Right lobe of liver (tissue), 6 donors: ENCODE data around the gene RNMT. TPM values are rescaled to one million over a fixed set of nuclear protein-coding genes. Genes with fewer than 3 reads are reported as not detected.
"Not testable (repeated sequence)": the region's sequence is repeated elsewhere in the genome, so short reads cannot be mapped to it uniquely, and the experiment has no call there.

ENCODE experiments used
- ATAC-seq, 4 donors: fragments of 200-7000 bp; cut with Tn5 transposase; one replicate each; pipeline ENCODE4 v1.9.1; 2020; ENCODE audit warnings: mild to moderate bottlenecking in 4 of 4, moderate library complexity in 4 of 4
- DNase-seq, 3 donors: peaks; one replicate each; pipeline ENCODE4 v3.0.0-alpha.2; 2020
- H3K27ac ChIP-seq, 3 donors: fragments of 200-600 bp; one replicate each; pipeline ENCODE4 v1.8.0; 2022
- H3K27me3 ChIP-seq, 2 donors: fragments of 200-600 bp; one replicate each; pipeline ENCODE4 v1.8.0; 2022
- H3K36me3 ChIP-seq, 4 donors: fragments of 200-600 bp; sonication (generic) in 1 of 4; one replicate each; pipeline versions ENCODE4 v1.5.1 to v1.8.0; 2017 to 2022; ENCODE audit warnings: control low read depth in 1 of 4
- H3K4me1 ChIP-seq, 4 donors: fragments of 200-600 bp; sonication (generic) in 1 of 4; one replicate each; pipeline versions ENCODE4 v1.5.1 to v1.8.0; 2017 to 2022; ENCODE audit warnings: control low read depth in 1 of 4
- H3K4me3 ChIP-seq, 3 donors: fragments of 200-600 bp; one replicate each; pipeline ENCODE4 v1.8.0; 2022
- H3K9me3 ChIP-seq, 4 donors: fragments of 200-600 bp; sonication (generic) in 1 of 4; one replicate each; pipeline versions ENCODE4 v1.5.1 to v1.8.0; 2017 to 2022; ENCODE audit warnings: control low read depth in 1 of 4
- POLR2A ChIP-seq: fragments of 450-650 bp; IDR thresholded peaks from one replicate; pipeline ENCODE4 v1.6.1; 2017; ENCODE audit warnings: antibody characterized with exemption, mild to moderate bottlenecking
- WGBS: methylation state at CpG from one replicate; pipeline ENCODE4 v1.1.6; 2018; ENCODE audit warnings: low coverage, low lambda C conversion rate; ENCODE audit not compliant: insufficient coverage; ENCODE audit errors: missing lambda C conversion rate; 5-methylcytosine and 5-hydroxymethylcytosine counted together
- intact Hi-C, 2 donors: fragments of 100-400 bp; cut with DNase I; formaldehyde crosslinking; loops; one replicate each; pipeline versions ENCODE4 v1.11.2 to v1.14.1; 2022
- long read RNA-seq: library from polyadenylated mRNA; unstranded; transcript quantifications from one replicate; pipeline ENCODE4 v2.0.0, GENCODE V29; 2019
- total RNA-seq, 6 experiments: library from RNA; depleted of rRNA in 2 of 6; stranded (reverse); fragments of >200 nt in 2 of 6; fragmentation: NEBNext Ultra II Directional in 3 of 6; extraction: Animal tissue kit (Norgen Biotek cat#: 25700) in 3 of 6; gene quantifications; one replicate each; pipeline versions ENCODE4 v1.1.0 to v1.2.4, GENCODE V29; 2016 to 2023
- TF ChIP-seq, protein P1 (sequence below), 4 donors: fragments of 200-600 bp in 3 of 4; fragments of 450-650 bp in 1 of 4; IDR thresholded peaks; one replicate each; pipeline versions ENCODE4 v1.5.1 to v1.8.0; 2016 to 2022; ENCODE audit warnings: antibody characterized with exemption in 4 of 4, mild to moderate bottlenecking in 2 of 4
- donor health status: DM: no; HTN: yes; CAD: no.
- donor health status: DM: no; HTN: no; CAD: no.
- donor health status: DM: no; HTN: no; CAD: no.
- donor health status: DM: no; HTN: yes; CAD: no.
- donor health status: DM: no; HTN: yes; CAD: no.

The RNMT gene
- 10 to 100 TPM in 1 of 6 experiments, 1 to 10 TPM in 5; 7.4 to 20.4 (median 9.0) TPM for total RNA-seq
- long read RNA-seq, partial matches to known transcripts = 4 of 6 reads
- long read RNA-seq, other reads (novel, unspliced or antisense) = 2 of 6 reads

DNA sequence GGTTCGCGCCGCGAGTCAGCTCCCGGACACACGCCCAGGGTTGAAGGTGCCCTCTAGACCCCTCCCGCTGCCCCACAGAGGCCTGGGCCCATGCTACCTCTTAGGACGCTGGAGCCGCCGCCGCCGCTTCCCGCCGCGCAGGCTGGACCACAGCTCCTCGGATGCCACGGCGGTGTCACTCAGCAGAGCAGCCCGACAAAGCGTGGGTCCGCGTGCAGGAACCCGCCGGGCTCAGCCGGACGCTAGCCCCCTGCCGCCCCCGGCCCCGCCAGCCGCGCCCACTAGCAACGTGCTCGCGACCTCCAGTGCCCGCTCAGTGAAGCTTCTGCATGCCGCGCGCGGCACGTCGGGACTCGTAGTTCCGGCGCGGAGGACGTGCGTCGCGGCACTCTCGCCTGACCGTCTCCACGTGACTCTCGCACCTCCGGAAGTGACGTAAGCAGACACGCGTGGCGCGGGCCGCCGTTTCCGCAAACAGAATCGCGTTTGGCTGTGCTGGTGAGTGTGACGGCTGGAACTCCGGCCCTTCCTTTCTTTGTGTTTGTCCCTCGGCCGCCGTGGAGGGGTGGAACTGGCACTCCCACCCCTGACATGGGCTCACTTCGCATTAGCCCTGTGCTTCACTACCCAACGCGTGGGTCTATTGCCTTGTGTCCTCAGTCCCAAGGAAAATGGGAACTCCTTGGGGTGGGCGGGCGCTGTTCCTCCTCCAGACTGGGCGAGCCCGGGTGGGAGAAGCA is at the start of gene RNMT, which contains the start of gene FAM210A:
Gene RNMT (plus strand): TSS at position 442 of the 740 bp plus-strand sequence. CDS start 4,845 bp downstream, outside the sequence.
Gene FAM210A (minus strand): TSS at position 327 of the 740 bp plus-strand sequence. CDS start 44,481 bp downstream, outside the sequence.
- DNase-seq (peak; percentile 97 to 98 (median 98)), ATAC-seq (peak; percentile 95 to 98 (median 98))
- WGBS = 0% methylated on average over 9 of the region's 76 CpGs
- intact Hi-C loops = no loop called here
- H3K4me3 ChIP-seq = peak within 1 kb of the TSS; percentile 82 to 93 (median 91)
- TF ChIP-seq POLR2A = peak; percentile 72
- TF ChIP-seq, protein P1, sequence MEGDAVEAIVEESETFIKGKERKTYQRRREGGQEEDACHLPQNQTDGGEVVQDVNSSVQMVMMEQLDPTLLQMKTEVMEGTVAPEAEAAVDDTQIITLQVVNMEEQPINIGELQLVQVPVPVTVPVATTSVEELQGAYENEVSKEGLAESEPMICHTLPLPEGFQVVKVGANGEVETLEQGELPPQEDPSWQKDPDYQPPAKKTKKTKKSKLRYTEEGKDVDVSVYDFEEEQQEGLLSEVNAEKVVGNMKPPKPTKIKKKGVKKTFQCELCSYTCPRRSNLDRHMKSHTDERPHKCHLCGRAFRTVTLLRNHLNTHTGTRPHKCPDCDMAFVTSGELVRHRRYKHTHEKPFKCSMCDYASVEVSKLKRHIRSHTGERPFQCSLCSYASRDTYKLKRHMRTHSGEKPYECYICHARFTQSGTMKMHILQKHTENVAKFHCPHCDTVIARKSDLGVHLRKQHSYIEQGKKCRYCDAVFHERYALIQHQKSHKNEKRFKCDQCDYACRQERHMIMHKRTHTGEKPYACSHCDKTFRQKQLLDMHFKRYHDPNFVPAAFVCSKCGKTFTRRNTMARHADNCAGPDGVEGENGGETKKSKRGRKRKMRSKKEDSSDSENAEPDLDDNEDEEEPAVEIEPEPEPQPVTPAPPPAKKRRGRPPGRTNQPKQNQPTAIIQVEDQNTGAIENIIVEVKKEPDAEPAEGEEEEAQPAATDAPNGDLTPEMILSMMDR (IDR thresholded peaks at IDR 0.05) = peak in 1 of 4 donors; percentile 20
- H3K4me1 ChIP-seq = peaks cover 0 to 19% (median 7%) of the 10 kb centered on the region in 4 donors
- H3K27ac ChIP-seq = peak within 1 kb of the TSS; percentile 78 to 95 (median 90)
- no peaks in the 10 kb centered on the region for H3K27me3 ChIP-seq
- H3K9me3 ChIP-seq = no peaks in the 10 kb centered on the region
- no peaks in the 10 kb centered on the region for H3K36me3 ChIP-seq

DNA sequence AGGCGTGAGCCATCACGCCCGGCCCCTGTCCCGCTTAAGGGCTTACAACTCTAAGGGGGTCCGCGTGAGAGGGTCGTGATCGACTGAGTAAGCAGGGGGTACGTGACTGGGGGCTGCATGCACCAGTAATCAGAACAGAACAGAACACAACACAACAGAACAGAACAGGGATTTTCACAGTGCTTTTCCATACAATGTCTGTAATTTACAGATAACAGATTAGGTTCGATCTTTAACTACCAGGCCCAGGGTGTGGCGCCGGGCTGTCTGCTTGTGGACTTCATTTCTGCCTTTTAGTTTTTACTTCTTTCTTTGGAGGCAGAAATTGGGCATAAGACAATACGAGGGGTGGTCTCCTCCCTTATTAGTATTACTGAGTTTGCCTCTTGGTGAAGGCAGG is 49.1 kb upstream of the RNMT start:
- H3K9me3 ChIP-seq, H3K27me3 ChIP-seq, H3K4me3 ChIP-seq, intact Hi-C loops, H3K36me3 ChIP-seq, DNase-seq, ATAC-seq, H3K4me1 ChIP-seq, H3K27ac ChIP-seq: not testable (repeated sequence)
- WGBS = 96% methylated on average over 10 of the region's 13 CpGs

DNA sequence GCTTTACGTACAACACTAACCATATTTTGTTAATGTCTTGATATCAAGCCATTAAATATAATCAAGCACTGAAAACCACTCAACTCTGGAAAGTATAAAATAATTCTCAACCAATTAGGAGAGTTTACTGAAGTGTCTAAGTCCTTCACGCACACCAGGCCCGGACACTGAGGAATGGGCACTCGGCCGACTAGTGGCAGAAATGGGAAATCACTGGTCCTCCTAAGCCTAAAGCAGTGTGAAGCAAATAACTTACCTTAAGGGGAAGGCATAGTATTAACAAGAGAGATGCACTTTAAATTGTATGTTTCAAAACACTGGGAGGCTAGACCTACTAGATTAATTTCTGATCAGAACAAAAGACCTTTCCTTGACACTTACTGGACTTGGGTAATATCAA is 45.9 kb upstream of the RNMT start:
- intact Hi-C loops = no loop called here
- whole genome bisulfite sequencing = 76% methylated on average over 5 of the region's 5 CpGs
- DNase-seq = no peak

DNA sequence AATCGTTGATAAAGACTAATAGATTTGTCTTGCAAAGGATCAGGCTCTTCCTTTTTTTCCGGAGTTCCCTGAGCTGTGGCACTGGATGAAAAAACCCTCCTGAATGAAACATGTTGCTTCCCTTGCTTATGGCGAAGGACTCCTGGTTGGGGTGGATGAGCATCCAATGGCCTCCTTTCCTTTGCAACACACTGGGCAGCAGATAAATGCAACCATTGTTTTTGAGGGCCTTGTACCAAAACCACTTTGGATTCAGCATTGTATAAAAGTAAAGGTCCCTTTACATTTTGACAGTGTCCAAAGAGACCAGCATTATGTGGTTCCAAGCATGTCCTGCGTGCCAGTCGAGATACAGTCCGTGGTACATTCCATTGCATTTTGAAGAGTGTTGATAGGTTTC is 44.8 kb upstream of the RNMT start:
- no peak overlapping the region for H3K27ac ChIP-seq
- no peaks in the 10 kb centered on the region for H3K36me3 ChIP-seq
- ATAC-seq = no peak
- DNase-seq = no peak
- H3K9me3 ChIP-seq = no peaks in the 10 kb centered on the region
- H3K4me1 ChIP-seq = no peaks in the 10 kb centered on the region
- H3K27me3 ChIP-seq = no peaks in the 10 kb centered on the region
- no peak overlapping the region for H3K4me3 ChIP-seq
- intact Hi-C loops = no loop called here
- no peak for TF ChIP-seq POLR2A
- TF ChIP-seq, protein P1 (IDR thresholded peaks at IDR 0.05) = no peak
- 95% methylated on average over 5 of the region's 6 CpGs for WGBS

More for the DNA sequence above, 45.9 kb upstream of the RNMT start:
- TF ChIP-seq POLR2A = no peak
- TF ChIP-seq, protein P1 (IDR thresholded peaks at IDR 0.05) = peak in 3 of 4 donors; percentile 8 to 36 (median 15)
- H3K9me3 ChIP-seq = no peaks in the 10 kb centered on the region
- ATAC-seq = peak in 1 of 4 donors; percentile 34
- no peak overlapping the region for H3K27ac ChIP-seq
- no peaks in the 10 kb centered on the region for H3K4me1 ChIP-seq
- H3K27me3 ChIP-seq = no peaks in the 10 kb centered on the region
- H3K36me3 ChIP-seq = no peaks in the 10 kb centered on the region
- H3K4me3 ChIP-seq = no peak overlapping the region

DNA sequence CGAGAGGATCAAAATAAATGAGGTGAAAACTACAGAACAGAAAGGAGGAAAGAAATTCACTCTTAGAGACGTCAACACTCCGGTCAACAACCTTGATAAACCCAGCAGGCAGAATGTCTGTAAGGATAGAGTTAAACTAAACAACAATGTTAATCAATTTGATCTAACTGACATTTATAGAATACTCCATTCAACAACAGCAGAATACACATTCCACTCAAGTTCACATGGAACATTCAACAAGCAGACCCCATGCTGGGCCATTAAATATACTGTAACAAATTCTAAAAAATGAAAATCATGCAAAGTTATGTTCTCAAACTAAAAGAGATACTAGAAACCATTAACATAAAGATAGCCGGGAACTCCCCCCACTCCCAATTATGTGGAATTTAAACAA is 41.9 kb upstream of the RNMT start:
- H3K4me1 ChIP-seq = no peaks in the 10 kb centered on the region
- H3K9me3 ChIP-seq = no peaks in the 10 kb centered on the region
- no peak overlapping the region for H3K27ac ChIP-seq
- H3K4me3 ChIP-seq = no peak overlapping the region
- H3K36me3 ChIP-seq = no peaks in the 10 kb centered on the region
- no peaks in the 10 kb centered on the region for H3K27me3 ChIP-seq
- DNase-seq (no peak), ATAC-seq (no peak)
- intact Hi-C loops = no loop called here
- no peak for TF ChIP-seq POLR2A
- TF ChIP-seq, protein P1 (IDR thresholded peaks at IDR 0.05) = no peak
- WGBS = 100% methylated on average over 4 of the region's 4 CpGs
